Peyer's patch (tissue), 4 donors: ENCODE data around the gene USP34. TPM values are rescaled to one million over a fixed set of nuclear protein-coding genes. Genes with fewer than 3 reads are reported as not detected.
"Not testable (repeated sequence)": the region's sequence is repeated elsewhere in the genome, so short reads cannot be mapped to it uniquely, and the experiment has no call there.

Experiments used
- DNase-seq, 3 donors: peaks; one replicate each; pipeline ENCODE4 v3.0.0-alpha.2; 2017 to 2019
- H3K27ac ChIP-seq, 4 donors: fragments of 200-600 bp; sonication (generic); one replicate each; pipeline ENCODE4 v1.5.1; 2016 to 2019
- H3K27me3 ChIP-seq, 2 donors: fragments of 200-600 bp; sonication (generic); one replicate each; pipeline ENCODE4 v1.5.1; 2019
- H3K36me3 ChIP-seq, 3 donors: fragments of 200-600 bp; sonication (generic); one replicate each; pipeline ENCODE4 v1.5.1; 2016 to 2019
- H3K4me1 ChIP-seq, 4 donors: fragments of 200-600 bp; sonication (generic); one replicate each; pipeline ENCODE4 v1.5.1; 2016 to 2019
- H3K4me3 ChIP-seq, 4 donors: fragments of 200-600 bp; sonication (generic); 1 replicate in 3 of 4; 2 replicates in 1 of 4; pipeline ENCODE4 v1.5.1; 2016 to 2019; ENCODE audit warnings: mild to moderate bottlenecking in 1 of 4
- H3K9me3 ChIP-seq, 4 donors: fragments of 200-600 bp; sonication (generic); one replicate each; pipeline ENCODE4 v1.5.1; 2016 to 2019; ENCODE audit warnings: mild to moderate bottlenecking in 1 of 4
- CTCF ChIP-seq, 6 experiments: fragments of 450-650 bp in 4 of 6; fragments of 200-600 bp in 2 of 6; sonication (generic) in 1 of 6; IDR thresholded peaks; one replicate each; pipeline ENCODE4 v1.5.1; 2017 to 2019; ENCODE audit warnings: antibody characterized with exemption in 6 of 6, mild to moderate bottlenecking in 3 of 6, moderate library complexity in 1 of 6
- POLR2A ChIP-seq, 2 donors: fragments of 450-650 bp; IDR thresholded peaks; one replicate each; pipeline ENCODE4 v1.5.1; 2017; ENCODE audit warnings: antibody characterized with exemption in 2 of 2, mild to moderate bottlenecking in 2 of 2, moderate library complexity in 2 of 2
- total RNA-seq, 4 donors: library from RNA; depleted of rRNA; stranded (reverse); fragments of >200 nt; gene quantifications; one replicate each; pipeline ENCODE4 v1.1.0, GENCODE V29; 2016

Gene USP34
- total RNA-seq, 4 donors from 2014 or later, result 148 to 201 (median 172) TPM

GRCh38 chr2:61450144-61450543 is 20.7 kb downstream of the USP34 start:
- H3K4me1 ChIP-seq, result peaks cover 0 to 4% (median 0%) of the 10 kb centered on the region in 4 donors
- H3K36me3 ChIP-seq, result no peaks in the 10 kb centered on the region
- no peaks in the 10 kb centered on the region for H3K27me3 ChIP-seq
- no peak overlapping the region for H3K4me3 ChIP-seq
- no peak for DNase-seq
- H3K9me3 ChIP-seq, result no peaks in the 10 kb centered on the region
- H3K27ac ChIP-seq, result no peak overlapping the region
- TF ChIP-seq CTCF (IDR thresholded peaks at IDR 0.05), result no peak
- no peak for TF ChIP-seq POLR2A (IDR thresholded peaks at IDR 0.05)

DNA sequence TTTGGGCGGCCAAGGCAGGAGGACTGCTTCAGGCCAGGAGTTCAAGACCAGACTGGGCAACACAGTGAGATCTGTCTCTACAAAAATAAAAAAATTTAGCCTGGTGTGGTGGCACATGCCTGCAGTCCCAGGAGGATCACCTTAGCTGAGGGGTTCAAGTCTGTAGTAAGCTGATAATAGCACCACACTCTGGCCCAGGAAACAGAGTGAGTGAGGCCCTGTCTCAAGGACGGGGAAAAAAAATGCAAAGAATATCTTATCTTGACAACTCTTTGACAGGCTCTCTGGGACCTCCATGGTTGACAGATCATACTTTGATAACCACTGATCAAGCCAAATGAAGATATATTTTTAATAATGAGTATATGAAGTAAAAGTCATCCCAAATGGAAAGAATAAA is 22.7 kb downstream of the USP34 start:
- Histone ChIP-seq H3K27me3 (no peaks in the 10 kb centered on the region), H3K27ac (no peak overlapping the region), H3K9me3 (no peaks in the 10 kb centered on the region), H3K4me3 (no peak overlapping the region), H3K4me1 (peaks cover 0 to 9% (median 4%) of the 10 kb centered on the region in 4 donors), H3K36me3 (no peaks in the 10 kb centered on the region)
- no peak for DNase-seq
- TF ChIP-seq CTCF (IDR thresholded peaks at IDR 0.05), result no peak
- TF ChIP-seq POLR2A (IDR thresholded peaks at IDR 0.05), result no peak

DNA sequence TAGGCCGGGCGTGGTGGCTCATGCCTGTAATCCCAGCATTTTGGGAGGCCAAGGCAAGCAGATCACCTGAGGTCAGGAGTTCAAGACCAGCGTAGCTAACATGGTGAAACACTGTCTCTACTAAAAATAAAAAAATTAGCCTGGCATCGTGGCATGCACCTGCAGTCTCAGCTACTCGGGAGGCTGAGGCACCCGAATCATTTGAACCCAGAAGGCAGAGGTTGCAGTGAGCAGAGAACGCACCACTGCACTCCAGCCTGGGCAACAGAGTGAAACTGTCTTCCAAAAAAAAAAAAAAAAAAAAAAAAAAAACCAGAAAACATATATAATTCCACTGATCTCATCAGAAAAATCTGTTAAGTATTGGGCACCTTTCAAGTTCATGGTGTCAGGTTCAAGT is 23.9 kb downstream of the USP34 start:
- not testable (repeated sequence) for H3K27ac ChIP-seq, DNase-seq, H3K27me3 ChIP-seq, H3K9me3 ChIP-seq, H3K4me1 ChIP-seq, H3K4me3 ChIP-seq, H3K36me3 ChIP-seq

DNA sequence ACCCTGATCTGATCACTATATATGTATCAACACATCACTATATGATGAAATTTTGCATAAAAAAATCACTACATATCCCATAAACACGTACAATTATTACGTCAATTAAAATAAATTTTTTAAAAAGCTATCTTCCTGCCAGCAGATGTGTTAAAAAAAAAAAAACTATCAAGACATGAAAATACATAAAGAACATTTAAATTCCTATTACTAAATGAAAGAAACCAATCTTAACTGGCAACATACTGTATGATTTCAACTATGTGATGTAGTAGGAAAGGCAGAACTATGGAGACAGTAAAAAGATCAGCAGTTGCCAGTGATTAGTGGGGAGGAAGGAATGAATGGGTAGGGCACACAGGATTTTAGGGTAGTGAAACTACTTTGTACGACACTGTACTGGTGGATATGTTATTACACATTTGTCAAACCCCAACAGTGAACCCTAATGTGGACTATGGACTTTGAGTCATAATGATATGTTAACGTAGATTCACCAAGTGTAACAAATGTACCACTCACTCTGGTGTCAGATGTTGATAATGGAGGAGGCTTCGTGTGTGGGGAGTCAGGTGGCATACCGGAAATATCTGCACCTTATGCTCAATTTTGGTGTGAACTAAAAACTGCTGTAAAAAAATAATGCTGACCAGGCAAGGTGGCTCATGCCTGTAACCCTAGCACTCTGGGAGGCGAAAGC is 27.4 kb downstream of the USP34 start:
- Histone ChIP-seq H3K4me1 (peaks cover 0 to 38% (median 4%) of the 10 kb centered on the region in 4 donors), H3K9me3 (no peaks in the 10 kb centered on the region), H3K27me3 (no peaks in the 10 kb centered on the region), H3K36me3 (peaks cover 0 to 3% (median 0%) of the 10 kb centered on the region in 3 donors), H3K4me3 (no peak overlapping the region), H3K27ac (peak overlapping the region in 3 of 4 donors; percentile 1 to 66 (median 54))
- DNase-seq, result no peak
- TF ChIP-seq CTCF (IDR thresholded peaks at IDR 0.05) (peak in 1 of 6 experiments; percentile 18), POLR2A (IDR thresholded peaks at IDR 0.05) (no peak)

DNA sequence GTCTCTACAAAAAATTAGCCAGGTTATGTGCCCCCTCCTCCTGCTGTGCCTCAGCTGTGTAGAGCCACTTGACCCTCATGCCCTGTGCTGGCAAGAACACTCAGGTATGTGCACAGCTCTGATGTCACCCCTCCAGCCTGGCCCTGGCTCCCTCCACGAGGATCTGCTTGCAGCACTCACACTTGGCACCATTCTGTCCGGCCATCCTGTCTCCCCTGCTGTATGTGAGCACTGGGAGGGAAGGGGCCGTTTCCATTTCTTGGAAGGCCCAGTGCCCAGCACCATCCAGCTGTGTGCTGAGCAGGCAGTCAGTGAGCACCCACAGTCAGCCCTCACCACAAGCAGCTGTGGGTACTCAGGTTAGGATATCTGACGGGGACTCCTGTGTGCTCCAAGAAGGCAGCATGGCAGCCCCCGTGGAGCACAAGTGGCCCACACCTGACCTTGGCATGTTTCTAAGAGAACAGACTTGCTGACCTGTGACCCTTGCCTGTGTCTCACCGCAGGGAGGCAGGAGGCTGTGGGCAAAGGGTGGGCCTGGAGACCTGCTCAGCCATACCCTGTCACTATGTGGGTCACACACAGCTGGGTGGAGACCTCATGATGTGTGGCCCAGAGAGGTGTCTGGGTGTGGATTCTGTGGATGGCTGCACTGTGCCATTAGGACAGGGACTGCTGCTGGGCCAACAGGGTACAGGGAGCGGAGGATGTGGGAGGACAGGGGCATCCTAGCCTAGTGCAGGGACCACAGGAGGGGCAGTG is 31.5 kb downstream of the USP34 start:
- Histone ChIP-seq H3K27me3 (no peaks in the 10 kb centered on the region), H3K4me1 (peaks cover 0 to 62% (median 4%) of the 10 kb centered on the region in 4 donors), H3K27ac (no peak overlapping the region), H3K9me3 (no peaks in the 10 kb centered on the region), H3K36me3 (peaks cover 0 to 3% (median 0%) of the 10 kb centered on the region in 3 donors), H3K4me3 (no peak overlapping the region)
- TF ChIP-seq POLR2A (IDR thresholded peaks at IDR 0.05), result no peak
- no peak for TF ChIP-seq CTCF (IDR thresholded peaks at IDR 0.05)
- DNase-seq, result no peak

GRCh38 chr2:61438670-61439069 is 32.2 kb downstream of the USP34 start:
- H3K9me3 ChIP-seq, result no peaks in the 10 kb centered on the region
- peaks cover 0 to 63% (median 7%) of the 10 kb centered on the region in 4 donors for H3K4me1 ChIP-seq
- H3K4me3 ChIP-seq, result no peak overlapping the region
- no peak overlapping the region for H3K27ac ChIP-seq
- no peak for TF ChIP-seq CTCF (IDR thresholded peaks at IDR 0.05)
- TF ChIP-seq POLR2A (IDR thresholded peaks at IDR 0.05), result no peak
- peaks cover 0 to 3% (median 0%) of the 10 kb centered on the region in 3 donors for H3K36me3 ChIP-seq
- H3K27me3 ChIP-seq, result no peaks in the 10 kb centered on the region
- DNase-seq, result no peak
